ENCODE measurements around the gene SPAG16.
"Not testable (repeated sequence)": the region's sequence is repeated elsewhere in the genome, so short reads cannot be mapped to it uniquely, and the experiment has no call there.

Gene SPAG16

DNA sequence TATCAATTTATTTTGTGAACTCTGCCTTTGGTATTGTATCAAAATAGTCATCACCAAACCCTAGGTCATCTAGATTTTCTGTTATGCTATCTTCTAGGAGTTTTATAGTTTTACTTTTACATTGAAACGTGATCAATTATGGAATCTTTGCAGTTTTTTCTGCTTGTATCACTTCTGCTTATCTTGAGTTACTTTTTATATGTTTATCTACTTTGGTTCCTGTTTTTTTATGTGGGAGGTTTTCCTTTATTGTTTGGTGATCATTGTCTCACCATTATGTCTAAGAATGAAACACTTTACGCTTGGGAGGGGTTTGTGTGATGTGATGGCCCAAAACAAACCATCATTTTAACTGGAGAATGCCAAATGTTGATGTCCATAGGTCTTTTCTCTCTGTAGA is 261.2 kb downstream of the SPAG16 start:
- DNase-seq (ENCODE audit: low spot score) = no peak

DNA sequence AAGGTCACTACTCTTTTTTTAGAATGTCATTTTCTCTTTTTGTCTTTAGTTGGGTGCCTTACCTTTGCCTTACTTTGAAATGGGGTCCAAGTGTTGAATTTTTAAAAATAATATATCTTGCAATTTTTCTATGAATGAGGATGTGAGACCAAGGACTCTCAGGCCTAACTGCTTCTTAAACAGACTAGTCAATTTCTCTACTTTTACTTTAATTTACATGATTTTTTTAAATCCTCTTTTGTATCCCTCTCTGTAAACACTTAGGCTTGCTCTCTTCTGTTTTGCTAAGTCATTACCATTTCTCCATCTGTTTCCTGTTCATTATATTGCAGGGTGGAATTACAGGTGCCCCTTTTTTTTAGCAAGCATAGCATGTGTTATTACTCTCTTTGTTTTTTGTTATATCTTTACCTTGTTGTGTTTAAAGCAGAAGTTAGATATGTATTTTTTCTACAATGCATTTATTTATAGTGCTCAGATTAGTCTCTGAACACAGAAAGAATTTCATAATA is 261.8 kb downstream of the SPAG16 start:
- DNase-seq (ENCODE audit: low spot score) = no peak

DNA sequence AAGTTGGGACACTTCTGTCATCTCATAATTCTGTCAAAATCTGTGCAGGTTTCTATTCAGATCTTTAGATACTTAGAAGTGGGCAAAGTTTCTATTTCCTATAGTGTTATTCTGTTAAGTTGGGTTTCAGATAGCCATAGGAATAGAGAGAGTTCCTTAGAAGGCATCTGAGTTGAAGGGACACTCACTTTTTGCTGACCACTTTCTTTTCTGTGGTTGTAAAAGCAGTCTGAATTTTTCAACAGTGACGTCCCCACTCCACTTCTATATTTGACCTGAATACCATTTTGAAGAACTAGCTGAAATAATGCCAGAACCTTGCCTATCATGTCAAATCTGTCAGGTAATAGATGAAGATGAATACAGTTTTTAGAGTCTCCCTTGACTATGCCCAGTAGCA is 267.3 kb downstream of the SPAG16 start:
- DNase-seq (ENCODE audit: low spot score) = no peak

DNA sequence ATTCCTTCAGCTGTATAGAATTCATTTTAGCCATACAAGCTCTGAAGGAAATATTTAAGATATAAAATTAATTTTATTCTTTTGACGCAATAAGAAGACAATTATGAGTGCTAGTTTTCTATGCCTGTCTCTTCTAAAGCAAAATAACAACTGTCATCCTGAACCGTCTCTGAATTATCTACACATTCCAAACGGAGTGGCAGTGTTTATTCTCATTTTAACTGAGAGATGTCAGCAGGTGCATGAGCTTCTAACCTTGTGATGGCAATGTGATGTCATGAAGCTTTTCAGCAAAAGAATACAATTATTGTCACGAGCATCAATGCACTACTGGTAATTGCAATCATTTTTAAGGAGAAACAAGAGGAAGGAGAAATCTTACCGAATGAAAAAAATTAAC is 274.8 kb downstream of the SPAG16 start:
- no peak for DNase-seq (ENCODE audit: low spot score)

DNA sequence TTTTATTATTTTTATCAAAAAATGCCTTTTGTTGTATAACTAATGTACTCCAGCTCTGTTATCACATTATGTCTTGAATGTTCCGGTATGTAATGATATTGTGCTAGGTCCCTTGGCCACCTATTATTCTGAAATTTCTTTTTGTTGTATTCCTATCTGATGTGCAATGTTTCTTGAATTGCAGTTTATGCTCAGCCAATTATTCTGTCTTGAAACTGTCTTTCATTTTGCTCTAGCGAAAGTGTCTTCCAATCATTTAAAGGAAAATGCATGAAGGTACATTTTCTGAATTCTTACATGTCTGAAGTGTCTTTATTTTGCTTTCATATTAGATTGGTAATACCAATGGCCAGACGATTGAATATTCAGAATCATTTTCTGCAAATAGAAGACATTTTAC is 277.5 kb downstream of the SPAG16 start:
- no peak for DNase-seq (ENCODE audit: low spot score)

DNA sequence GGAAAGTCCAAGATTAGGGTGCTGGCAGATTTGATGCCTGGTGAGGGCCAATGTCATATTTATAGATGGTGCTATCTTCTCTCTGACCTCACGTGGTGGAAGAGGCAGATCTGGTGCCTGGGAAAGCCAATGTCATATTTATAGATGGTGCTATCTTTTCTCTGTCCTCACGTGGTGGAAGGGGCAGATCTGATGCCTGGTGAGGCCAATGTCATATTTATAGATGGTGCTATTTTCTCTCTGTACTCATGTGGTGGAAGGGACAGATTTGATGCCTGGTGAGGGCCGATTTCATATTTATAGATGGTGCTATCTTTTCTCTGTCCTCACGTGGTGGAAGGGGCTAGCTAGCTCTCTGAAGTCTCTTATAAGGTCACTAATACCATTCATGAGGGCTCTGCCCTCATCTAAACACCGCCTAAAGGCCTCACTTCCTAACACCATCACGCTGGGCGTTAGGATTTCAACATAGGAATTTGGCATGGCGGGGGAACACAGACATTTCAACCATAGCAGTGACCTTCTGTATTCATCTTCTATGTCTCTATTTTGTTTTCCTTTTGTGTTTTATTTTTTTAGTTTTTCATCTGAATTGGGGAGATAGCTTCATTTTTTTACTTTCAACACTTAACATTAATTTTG is 278.4 kb downstream of the SPAG16 start:
- DNase-seq (ENCODE audit: low spot score) = no peak

DNA sequence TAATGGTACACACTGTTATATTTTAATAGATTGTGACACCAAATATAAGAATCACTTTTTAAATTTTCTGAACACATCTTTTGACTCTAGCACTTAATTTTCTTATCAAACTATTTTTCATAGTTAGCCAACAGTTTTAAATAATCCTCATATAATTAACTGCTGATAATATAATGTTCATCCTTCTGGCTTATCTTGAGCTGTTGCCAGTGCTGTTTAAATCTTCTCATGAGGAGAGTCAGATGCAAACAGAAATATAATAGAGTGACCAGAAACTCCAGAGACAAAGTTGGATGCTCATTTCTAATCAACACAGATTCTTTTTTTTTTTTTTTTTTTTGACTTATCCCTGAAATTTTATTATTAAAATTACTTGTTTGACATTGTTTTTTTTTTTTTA is 282.6 kb downstream of the SPAG16 start:
- no peak for DNase-seq (ENCODE audit: low spot score)

DNA sequence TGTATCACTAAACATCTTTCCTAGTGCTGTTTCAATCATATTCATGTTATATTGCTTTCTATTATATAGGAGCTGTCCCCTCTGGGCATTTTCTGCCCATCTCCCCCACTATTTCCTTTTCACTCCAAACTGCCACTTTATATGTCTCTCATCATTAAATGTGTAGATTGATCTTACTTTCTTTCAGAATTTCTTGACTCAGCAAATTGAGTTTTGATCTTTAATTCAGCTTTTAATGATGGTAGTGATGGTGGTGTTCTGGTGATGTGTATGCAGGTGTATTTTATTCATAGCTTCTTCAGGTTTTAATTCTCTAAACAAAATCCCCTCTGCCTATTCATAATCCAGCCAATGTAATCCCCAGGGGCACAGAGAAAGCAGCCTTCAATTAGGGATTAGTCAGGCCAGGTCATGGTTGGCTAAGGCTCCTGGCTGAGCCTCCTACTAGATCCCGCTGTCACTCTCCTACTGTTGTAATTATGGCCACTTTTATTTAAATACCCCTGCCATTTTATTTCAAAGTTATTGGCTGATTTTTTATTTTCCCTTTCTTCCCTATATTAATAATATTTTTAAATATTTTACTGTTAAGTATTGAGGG is 325.4 kb downstream of the SPAG16 start:
- DNase-seq (ENCODE audit: low spot score) = no peak

DNA sequence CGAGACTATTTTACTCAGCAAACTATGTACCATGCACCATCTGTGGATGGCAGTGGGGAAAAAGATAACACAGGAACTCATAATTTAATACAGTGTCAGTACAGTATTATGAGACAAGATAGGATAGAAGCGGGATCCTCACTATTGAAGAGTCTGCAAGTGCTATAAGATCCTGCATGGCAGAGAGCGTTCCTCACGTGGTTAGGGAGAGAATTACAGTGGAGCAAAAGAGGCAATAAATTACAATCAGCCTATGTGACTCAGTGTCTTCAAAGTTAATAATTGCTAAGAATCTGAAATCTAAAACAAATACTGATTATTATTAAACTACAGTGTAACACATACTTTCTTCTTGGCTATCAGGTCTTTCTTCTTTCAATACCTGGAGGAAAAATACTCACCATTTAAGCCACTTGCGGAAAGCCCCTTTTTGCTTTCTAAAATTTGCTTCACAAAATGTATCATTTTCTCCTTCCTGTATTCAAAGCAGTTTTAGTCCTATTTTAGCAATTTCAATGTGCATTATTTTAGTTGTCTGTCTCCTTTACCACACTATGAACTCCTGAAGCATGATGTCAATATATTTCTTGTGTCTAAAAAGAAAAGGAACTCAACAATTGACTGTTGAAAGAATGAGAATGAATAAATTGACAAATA is 342.9 kb downstream of the SPAG16 start:
- DNase-seq (ENCODE audit: low spot score) = no peak

DNA sequence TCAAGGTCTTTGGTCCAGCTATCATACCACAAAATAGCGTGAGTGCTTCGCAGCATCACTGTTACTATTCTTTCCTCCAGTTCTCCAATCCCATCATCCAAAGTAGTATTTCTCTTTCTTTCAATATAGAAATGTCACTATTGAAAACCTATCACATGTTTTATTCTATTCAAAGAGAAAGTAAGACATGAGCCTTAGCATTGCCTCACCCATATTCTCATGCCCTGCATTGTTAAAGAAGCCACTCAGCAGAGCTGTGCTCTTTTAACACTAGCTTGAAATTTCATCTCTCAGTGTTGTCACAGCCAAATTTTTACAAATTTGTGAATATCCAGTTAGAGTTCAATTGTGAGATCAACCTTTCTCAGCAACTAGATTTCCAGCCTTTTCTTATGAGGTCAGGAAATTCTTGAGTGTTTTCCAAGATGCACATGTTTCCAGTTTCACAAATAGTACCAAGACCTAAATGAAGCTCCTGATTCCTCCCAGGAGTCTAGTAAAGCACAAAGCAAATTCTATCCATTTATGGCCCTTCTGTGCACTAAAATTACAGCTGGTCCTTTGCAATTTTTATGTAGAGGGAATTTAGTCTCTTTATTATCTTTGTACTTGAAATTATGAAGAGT is 343.7 kb downstream of the SPAG16 start:
- DNase-seq (ENCODE audit: low spot score) = no peak

DNA sequence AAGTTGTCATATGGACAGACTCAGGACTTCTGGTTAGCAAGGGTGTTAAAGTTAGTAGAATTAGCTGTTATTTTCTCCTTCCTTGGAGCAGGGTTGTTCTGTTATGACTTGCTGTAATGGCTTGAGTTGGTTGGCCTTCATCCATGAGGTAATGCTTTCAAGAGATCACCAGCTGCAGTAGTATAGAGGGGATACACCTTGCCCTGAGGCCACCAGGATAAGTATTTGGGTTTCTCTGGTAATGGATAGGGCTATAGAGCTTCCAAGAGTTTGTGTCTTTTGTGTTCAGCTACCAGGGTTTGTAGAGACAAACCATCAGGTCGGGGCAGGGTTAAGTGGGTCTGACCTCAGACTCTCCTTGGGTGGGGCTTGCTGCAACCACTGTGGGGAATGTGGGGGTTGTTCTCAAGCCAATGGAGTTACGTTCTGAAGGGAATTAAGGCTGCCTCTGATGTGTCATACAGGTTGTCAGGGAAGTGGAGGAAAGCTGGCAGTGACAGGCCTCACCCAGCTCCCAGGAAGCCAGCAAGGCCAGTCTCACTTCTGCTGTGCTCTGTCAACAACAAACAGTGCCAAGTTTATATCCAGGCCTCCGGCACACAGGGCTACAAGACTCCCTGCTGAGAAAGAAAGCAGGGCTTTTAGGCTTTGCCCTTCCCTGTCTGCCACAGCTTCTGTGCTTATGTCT is 356.6 kb downstream of the SPAG16 start:
- no peak for DNase-seq (ENCODE audit: low spot score)

DNA sequence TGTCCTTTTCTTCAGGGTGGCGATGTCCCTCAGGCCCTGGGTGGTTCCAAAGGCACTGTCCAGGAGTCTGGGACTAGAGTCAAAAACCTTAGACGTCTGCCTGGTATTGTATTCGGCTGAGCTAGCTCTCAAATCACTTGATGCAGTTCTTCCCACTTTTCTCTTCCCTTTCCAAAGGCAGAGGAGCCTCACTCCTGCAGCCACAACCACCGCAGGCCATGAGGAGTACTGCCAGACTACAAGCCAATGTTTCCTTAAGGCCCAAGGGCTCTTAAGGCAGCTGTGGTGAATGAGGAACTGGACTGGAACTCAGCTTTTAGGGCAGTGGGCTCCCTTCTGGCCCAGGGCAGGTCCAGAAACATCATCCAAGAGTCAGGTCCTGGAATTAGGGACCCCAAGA is 360.7 kb downstream of the SPAG16 start:
- no peak for DNase-seq (ENCODE audit: low spot score)

DNA sequence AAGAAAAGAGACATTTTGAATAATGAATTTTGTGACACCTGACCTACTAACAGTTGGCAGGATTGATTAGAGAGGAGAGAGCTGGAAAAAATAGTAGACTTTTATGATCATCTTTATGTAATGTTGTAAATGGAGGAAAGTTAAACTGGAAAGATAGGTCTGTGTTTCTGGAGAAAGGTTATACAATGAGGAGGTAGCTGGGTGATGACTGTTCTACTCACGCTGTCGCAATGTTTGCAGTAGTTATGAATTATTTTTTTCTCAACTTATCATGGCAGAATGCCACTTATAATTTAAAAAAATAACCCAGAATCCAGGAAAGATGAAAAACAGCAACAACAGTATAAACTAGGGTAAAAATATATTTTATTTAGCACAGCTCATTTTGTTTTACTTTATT is 364.9 kb downstream of the SPAG16 start:
- DNase-seq (ENCODE audit: low spot score) = no peak

DNA sequence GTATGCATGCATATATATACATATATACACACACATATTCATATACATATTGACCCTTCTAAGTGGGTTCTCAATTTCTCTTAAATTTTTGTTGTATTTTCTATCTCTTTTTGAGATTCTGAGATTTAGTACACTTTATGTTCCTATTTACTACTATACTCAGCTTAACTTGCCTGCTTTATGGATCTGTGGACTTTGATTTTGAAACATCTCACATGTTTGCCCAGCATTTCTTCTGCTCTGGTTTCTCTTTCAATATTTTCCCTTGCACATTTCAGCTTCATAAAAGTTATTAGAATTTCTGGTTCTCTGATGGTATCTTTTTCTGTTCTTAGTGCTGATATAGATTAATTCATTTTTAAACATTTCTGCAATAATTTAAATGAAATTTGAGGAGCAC is 380.6 kb downstream of the SPAG16 start:
- DNase-seq (ENCODE audit: low spot score) = no peak

DNA sequence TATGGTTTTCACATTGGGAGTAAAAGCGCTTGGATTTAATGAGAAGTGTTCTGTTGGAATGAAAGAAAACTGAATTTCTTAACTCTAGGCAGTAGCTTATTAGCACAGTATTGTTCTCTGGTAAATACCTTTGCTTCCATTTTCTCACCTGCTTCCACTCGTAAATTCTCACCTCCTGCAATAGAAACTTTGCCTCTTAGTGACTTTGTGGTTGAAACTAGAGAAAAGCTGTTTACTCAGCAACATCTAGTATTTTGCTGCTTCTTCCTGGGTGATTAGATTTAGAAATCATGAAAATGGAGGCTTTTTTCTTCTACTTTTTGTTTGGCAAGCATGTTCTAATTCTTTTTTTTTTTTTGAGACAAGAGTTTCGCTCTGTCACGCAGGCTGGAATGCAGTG is 385.4 kb downstream of the SPAG16 start:
- DNase-seq (ENCODE audit: low spot score) = no peak

DNA sequence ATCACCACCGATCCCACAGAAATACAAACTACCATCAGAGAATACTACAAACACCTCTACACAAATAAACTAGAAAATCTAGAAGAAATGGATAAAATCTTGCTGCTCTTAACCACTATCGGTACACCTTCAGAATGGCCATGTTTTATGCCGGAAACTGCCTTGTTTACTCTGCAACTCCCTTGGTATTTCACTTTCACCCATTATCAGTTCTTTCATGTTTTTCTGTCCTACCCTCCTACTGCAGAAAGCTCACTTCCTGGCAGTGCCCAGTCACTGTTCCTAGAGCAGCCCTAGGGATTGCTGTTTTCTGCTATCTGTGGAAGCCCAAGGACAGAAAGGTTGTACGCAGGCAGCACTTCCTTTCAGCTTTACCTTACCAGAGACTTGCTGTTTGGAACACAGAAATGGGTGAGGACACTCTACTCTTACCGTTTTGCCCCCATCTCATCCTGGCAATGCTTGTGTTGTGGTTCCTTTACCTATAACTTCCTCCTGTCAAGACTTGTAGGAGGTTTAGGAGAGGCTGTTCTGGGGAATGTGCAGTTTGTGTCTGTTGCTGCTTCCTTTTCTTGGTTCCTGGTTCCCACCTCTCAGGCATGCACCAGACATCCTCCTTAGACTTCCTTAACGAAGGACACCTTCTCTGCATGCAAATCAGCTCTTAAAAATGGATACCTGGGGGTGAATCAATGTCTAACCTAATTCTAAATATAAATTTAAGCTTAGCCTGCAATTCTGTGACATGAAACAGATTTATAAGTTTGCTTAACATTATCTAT is 394.4 kb downstream of the SPAG16 start:
- DNase-seq (ENCODE audit: low spot score) = no peak

DNA sequence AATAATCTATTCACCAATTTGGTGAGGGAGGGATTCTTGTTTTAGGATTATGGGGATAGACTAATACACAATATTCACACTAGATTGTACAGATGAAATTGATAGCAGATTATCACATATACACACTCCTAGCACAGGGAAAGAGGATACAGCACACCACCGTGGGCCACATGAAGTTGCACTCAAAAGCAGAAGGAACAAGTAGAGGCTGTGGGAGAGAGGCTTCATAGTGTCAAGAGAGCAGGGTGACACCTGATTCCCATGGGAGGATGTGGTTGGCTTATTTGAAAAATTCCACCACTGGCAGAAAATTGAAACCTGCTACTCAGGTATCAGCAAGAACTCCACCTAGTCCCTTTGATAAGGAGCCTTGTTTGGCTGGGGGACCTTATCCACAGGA is 395.6 kb downstream of the SPAG16 start:
- DNase-seq (ENCODE audit: low spot score) = no peak

DNA sequence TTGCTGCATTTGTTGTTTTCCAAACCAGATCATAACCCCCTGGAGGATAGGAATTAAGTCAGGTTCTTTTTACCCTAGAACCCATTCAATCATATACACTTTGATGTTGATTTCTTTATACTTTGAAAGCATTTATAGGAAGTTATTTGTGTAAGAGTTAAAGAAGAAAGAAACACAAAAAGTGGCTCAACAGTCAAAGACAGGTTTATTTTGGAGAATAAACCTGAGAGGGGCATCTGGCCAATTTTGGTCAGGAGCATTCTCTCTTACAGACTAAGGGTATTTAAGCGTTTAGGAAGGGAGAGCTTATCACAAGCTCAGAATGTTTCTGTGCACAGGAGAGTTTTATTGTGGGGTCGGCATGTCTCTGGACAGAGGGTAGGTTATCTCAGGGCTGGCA is 398.0 kb downstream of the SPAG16 start:
- no peak for DNase-seq (ENCODE audit: low spot score)

DNA sequence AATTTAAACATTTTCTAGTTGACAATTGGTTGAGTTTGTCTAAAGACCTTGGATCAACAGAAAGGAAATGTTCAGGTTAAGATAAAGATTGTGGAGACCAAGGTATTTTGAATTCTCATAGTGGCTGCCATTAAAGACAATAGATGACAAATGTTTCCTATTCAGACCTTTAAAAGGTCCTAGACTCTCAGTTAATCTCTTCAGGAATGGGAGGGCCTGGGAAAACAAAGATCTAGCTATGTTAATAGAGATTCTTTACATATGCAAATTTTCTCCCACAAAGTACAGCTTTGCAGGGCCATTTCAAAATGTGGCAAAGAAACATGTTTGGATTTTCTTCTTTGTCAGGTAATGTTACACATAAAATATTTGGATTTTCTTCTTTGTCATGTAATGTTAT is 403.9 kb downstream of the SPAG16 start:
- DNase-seq (ENCODE audit: low spot score) = no peak

DNA sequence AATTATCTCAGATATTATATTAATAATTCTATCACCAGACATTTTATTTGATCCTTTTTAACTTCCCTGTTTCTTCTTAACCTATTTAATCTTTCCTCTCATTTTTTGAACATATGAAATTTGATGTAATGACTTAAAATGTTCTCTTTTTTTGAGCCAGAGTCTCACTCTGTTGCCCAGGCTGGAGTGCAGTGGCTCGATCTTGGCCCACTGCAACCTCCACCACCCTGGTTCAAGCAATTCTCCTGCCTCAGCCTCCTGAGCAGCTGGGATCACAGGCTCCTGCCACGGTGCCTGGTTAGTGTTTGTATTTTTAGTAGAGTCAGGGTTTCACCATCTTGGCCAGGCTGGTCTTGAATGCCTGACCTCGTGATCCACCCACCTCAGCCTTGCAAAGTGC is 404.6 kb downstream of the SPAG16 start:
- DNase-seq (ENCODE audit: low spot score) = not testable (repeated sequence)

DNA sequence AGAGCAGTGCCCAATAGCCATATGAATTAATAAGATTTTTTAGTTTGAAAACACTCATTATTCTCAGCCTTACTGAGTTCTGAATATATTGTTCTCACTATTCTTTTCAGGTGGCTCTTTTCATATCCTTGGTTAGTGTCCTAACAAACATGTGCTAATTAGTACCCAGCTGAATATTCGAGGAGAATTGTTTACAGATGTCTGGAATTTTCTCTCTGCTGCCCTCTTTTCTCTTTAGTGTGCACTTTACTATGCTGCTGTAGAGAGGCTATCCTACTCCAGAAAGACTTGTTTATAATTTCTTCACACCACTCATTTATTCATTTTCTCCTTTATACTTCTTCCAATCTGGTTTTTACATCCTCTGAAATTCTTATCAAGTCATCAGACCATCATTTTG is 405.3 kb downstream of the SPAG16 start:
- no peak for DNase-seq (ENCODE audit: low spot score)

DNA sequence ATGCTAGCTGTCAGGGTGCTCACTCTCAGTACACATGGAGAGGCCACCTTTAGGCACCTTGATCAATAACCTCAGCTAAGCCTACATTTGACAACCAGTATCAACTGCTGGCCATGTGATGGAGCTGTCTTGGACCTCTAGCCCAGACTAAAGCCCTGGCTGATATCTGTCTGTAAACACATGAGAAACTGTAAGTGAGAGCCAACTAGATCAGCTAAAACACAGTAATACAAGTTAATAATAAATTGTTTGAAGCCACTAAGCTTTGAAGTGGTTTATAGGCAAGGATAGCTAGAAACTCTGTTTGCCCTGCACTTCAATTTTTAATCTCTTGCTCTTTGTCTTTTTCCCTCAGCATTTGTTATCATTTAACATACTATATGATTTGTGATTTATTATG is 407.1 kb downstream of the SPAG16 start:
- no peak for DNase-seq (ENCODE audit: low spot score)

Data from activated CD4-positive, alpha-beta T cell treated with anti-CD3 and anti-CD28 coated beads, Interleukin-2, Interleukin-4, amounts not matched to agents 100 ng/mL and 50 ng/mL, durations not matched to agents 16 hours and 8 hours (primary cell).